HCT116 (cell line): ENCODE data around the gene PNMA8C.

Experiments used
- CTCF ChIP-seq, 3 experiments: fragments of 200-600 bp in 1 of 3; sonication (generic) in 1 of 3; IDR thresholded peaks in 2 of 3; conservative IDR thresholded peaks in 1 of 3; 2 replicates each; pipeline ENCODE4 v1.5.1; 2012 to 2017; ENCODE audit warnings: low read depth in 2 of 3, low read length in 2 of 3, antibody characterized with exemption in 1 of 3, borderline replicate concordance in 1 of 3, control low read depth in 1 of 3, mild to moderate bottlenecking in 1 of 3, mixed read lengths in 1 of 3, mixed run types in 1 of 3, moderate library complexity in 1 of 3; ENCODE audit not compliant: insufficient read depth in 1 of 3
- EGR1 ChIP-seq: IDR thresholded peaks from 2 replicates; pipeline ENCODE4 v1.6.1; 2012; ENCODE audit warnings: low read depth
- EZH2 ChIP-seq: fragments of 200-600 bp; sonication (generic); IDR thresholded peaks from 2 replicates; pipeline ENCODE4 v1.6.1; 2017; ENCODE audit warnings: antibody characterized with exemption, mixed run types
- EZH2phosphoT487 ChIP-seq: fragments of 200-600 bp; IDR thresholded peaks from 2 replicates; pipeline ENCODE4 v1.6.1; 2018; ENCODE audit warnings: antibody characterized with exemption, borderline replicate concordance
- FOSL1 ChIP-seq: IDR thresholded peaks from 2 replicates; pipeline ENCODE4 v1.6.1; 2012; ENCODE audit warnings: low read depth
- MAX ChIP-seq: IDR thresholded peaks from 2 replicates; pipeline ENCODE4 v1.6.1; 2012
- POLR2AphosphoS5 ChIP-seq: IDR thresholded peaks from 2 replicates; pipeline ENCODE4 v1.6.1; 2011; ENCODE audit warnings: mild to moderate bottlenecking, low read depth, low read length, moderate library complexity
- RAD21 ChIP-seq: IDR thresholded peaks from 2 replicates; pipeline ENCODE4 v1.6.1; 2012; ENCODE audit warnings: low read depth, mild to moderate bottlenecking
- REST ChIP-seq: IDR thresholded peaks from 2 replicates; pipeline ENCODE4 v1.6.1; 2012; ENCODE audit warnings: low read depth
- SRF ChIP-seq: IDR thresholded peaks from 2 replicates; pipeline ENCODE4 v1.6.1; 2012; ENCODE audit warnings: low read depth
- TCF7L2 ChIP-seq: IDR thresholded peaks from 2 replicates; pipeline ENCODE4 v1.7.0; 2011; ENCODE audit warnings: borderline replicate concordance, inconsistent platforms; ENCODE audit not compliant: insufficient read depth, insufficient read length; ENCODE audit errors: extremely low read depth

GRCh38 chr19:46384396-46384795 is 44.3 kb downstream of the PNMA8C start:
- TF ChIP-seq REST, result no peak
- TF ChIP-seq MAX, result no peak
- TF ChIP-seq RAD21, result no peak
- no peak for TF ChIP-seq TCF7L2
- TF ChIP-seq CTCF (IDR thresholded peaks at IDR 0.05 in 2 of 3, conservative IDR thresholded peaks at IDR 0.05 in 1 of 3; ENCODE audit: borderline replicate concordance in 1 of 3, insufficient read depth in 1 of 3, low read depth in 2 of 3, low read length in 2 of 3), result no peak
- TF ChIP-seq POLR2AphosphoS5, result no peak
- no peak for TF ChIP-seq FOSL1
- no peak for TF ChIP-seq EGR1
- TF ChIP-seq EZH2phosphoT487, result no peak
- no peak for TF ChIP-seq SRF
- no peak for TF ChIP-seq EZH2
